ENCODE results near the gene PLCD4. TPM values are rescaled to one million over a fixed set of nuclear protein-coding genes. Genes with fewer than 3 reads are reported as not detected.

Gene PLCD4
- total and polyA plus RNA-seq, 2 of the 8 experiments (the other 6 are each of a cell fraction or from before 2014, with no cell fraction given): 0.21 to 0.50 TPM

GRCh38 chr2:218659258-218659987 lies 51.7 kb downstream of the PLCD4 start, which contains the start of the genes BCS1L and ZNF142:
Gene BCS1L, plus strand, starts transcription at chr2:218659683. Its CDS starts 1,305 bp downstream, at chr2:218660988.
Gene ZNF142, minus strand, starts transcription at chr2:218659623. Its CDS starts 3,194 bp downstream, at chr2:218656429.
- H3K79me1 ChIP-seq (ENCODE audit: low read depth, low read length): 0 out of 2 replicates have a peak, but pooled peaks cover 3% of the 10 kb centered on the region
- H4K20me1 ChIP-seq (replicated peaks in 1 of 2; ENCODE audit: control insufficient read depth in 1 of 2, insufficient read depth in 2 of 2, low read length in 2 of 2): peaks cover 0 to 1% of the 10 kb centered on the region in 2 experiments
- H3K9me3 ChIP-seq (ENCODE audit: insufficient read depth in 2 of 2, low read depth in 1 of 2, low read length in 1 of 2): no peaks in the 10 kb centered on the region
- DNase-seq (ENCODE audit: low read depth in 1 of 2, low spot score in 2 of 2) (peak; percentile 62 to 97), FAIRE-seq (peak; percentile 24)
- H3K9ac ChIP-seq (replicated peaks in 1 of 4; ENCODE audit: extremely low read depth in 1 of 4, low read depth in 3 of 4, low read length in 3 of 4): peak within 1 kb of the TSS; percentile 76 to 88 (median 83)
- peak within 1 kb of the TSS; percentile 47 for H2AFZ ChIP-seq (ENCODE audit: low read length)
- H2BK120ac ChIP-seq (replicated peaks; ENCODE audit: low read depth, low read length): no peak within 1 kb of the TSS
- 3% methylated on average over 47 of the region's 49 CpGs; no CpG with 5 or more reads in 1 of the 2 experiments for WGBS, 2 experiments (ENCODE audit: extremely low coverage in 1 of 2, insufficient coverage in 1 of 2, insufficient read length in 1 of 2, insufficient replicate concordance in 2 of 2, low coverage in 1 of 2, low lambda C conversion rate in 2 of 2, missing lambda C conversion rate in 1 of 2)
- peaks cover 17 to 47% (median 34%) of the 10 kb centered on the region in 4 experiments for H3K36me3 ChIP-seq (ENCODE audit: control insufficient read depth in 2 of 4, insufficient read depth in 4 of 4, low read length in 3 of 4)
- no peaks in the 10 kb centered on the region for H3K27me3 ChIP-seq (replicated peaks in 1 of 4; ENCODE audit: control insufficient read depth in 3 of 4, extremely low read depth in 1 of 4, insufficient read depth in 3 of 4, low read length in 3 of 4)
- H3K23me2 ChIP-seq (ENCODE audit: low read depth, low read length): peaks cover 10% of the 10 kb centered on the region; the same call in 1 of the 2 replicates
- CTCF ChIA-PET (ENCODE audit: partially characterized antibody): interaction anchor here (0.6 to 5.3 kb wide), 17 partner anchors 10 to 189 kb away, joined by 3 to 48 read pairs (median 3); partner anchors contain the start of genes RNF25, STK36 and TTLL4
- no peak within 1 kb of the TSS for H3K23ac ChIP-seq (ENCODE audit: insufficient read length)
- peak within 1 kb of the TSS; percentile 96 to 99 for H3K4me2 ChIP-seq (ENCODE audit: insufficient read depth in 1 of 2, low read depth in 2 of 2, low read length in 2 of 2)
- no peak within 1 kb of the TSS for H2AK5ac ChIP-seq (ENCODE audit: low read depth, low read length)
- no peak within 1 kb of the TSS; the same call in 1 of the 2 replicates for H3K18ac ChIP-seq (ENCODE audit: extremely low read depth, low read length)
- peak within 1 kb of the TSS; percentile 48; the same call in 1 of the 2 replicates for H3K27ac ChIP-seq (ENCODE audit: low read depth, low read length)
- peak within 1 kb of the TSS; percentile 33 for H4K91ac ChIP-seq (replicated peaks; ENCODE audit: insufficient read length, low read length)
- peak within 1 kb of the TSS; percentile 27 for H3K4ac ChIP-seq (replicated peaks; ENCODE audit: insufficient read length, low read depth, low read length)
- H4K8ac ChIP-seq (ENCODE audit: extremely low read depth, insufficient read depth, low read length): peak within 1 kb of the TSS; percentile 93; the same call in 1 of the 2 replicates
- H3K56ac ChIP-seq (replicated peaks; ENCODE audit: insufficient read length, low read depth, low read length): peak within 1 kb of the TSS; percentile 9
- POLR2A ChIA-PET (ENCODE audit: partially characterized antibody): interaction anchor here (0.7 to 6.6 kb wide), 24 partner anchors 9 to 547 kb away, joined by 3 to 95 read pairs (median 5); partner anchors contain the start of genes RNF25, STK36, TTLL4 and USP37
- peak within 1 kb of the TSS; percentile 52; the same call in 1 of the 2 replicates for H2BK5ac ChIP-seq (ENCODE audit: low read depth, low read length)
- H2BK15ac ChIP-seq (ENCODE audit: low read length): no peak within 1 kb of the TSS
- peaks cover 0 to 7% of the 10 kb centered on the region in 2 experiments; a peak in 1 of 4 replicates for H3K79me2 ChIP-seq (ENCODE audit: control insufficient read depth in 1 of 2, insufficient read depth in 2 of 2, low read length in 2 of 2)
- peaks cover 0 to 5% (median under 1%) of the 10 kb centered on the region in 4 experiments; a peak in 2 of 7 replicates for H3K4me1 ChIP-seq (replicated peaks in 1 of 4; ENCODE audit: control insufficient read depth in 3 of 4, insufficient read depth in 4 of 4, low read length in 3 of 4)
- peak within 1 kb of the TSS; percentile 84 to 95 (median 86) for H3K4me3 ChIP-seq (ENCODE audit: extremely low read depth in 1 of 4, insufficient read depth in 2 of 4, low read depth in 3 of 4, low read length in 4 of 4)
- H2BK20ac ChIP-seq (ENCODE audit: low read length): no peak within 1 kb of the TSS
- H3K14ac ChIP-seq (ENCODE audit: insufficient read length): no peak within 1 kb of the TSS
- H4K5ac ChIP-seq (ENCODE audit: insufficient read length, low read depth, low read length): peak within 1 kb of the TSS; percentile 48
- 0 out of 2 replicates have a peak within 1 kb of the TSS, but pooled peaks have one; percentile 75 for H2BK12ac ChIP-seq (ENCODE audit: low read depth, low read length)
- TF ChIP-seq CTBP2 (IDR thresholded peaks at IDR 0.05; ENCODE audit: borderline replicate concordance, insufficient read depth, insufficient read length, low read length) (peak; percentile 83), FOSL1 (IDR thresholded peaks at IDR 0.05; ENCODE audit: insufficient read depth, low read depth, low read length) (no peak), BRCA1 (IDR thresholded peaks at IDR 0.05; ENCODE audit: low read depth, low read length) (no peak), RBBP5 (IDR thresholded peaks at IDR 0.05; ENCODE audit: borderline replicate concordance, low read depth, low read length) (no peak), SP1 (IDR thresholded peaks at IDR 0.05; ENCODE audit: low read depth, low read length) (peak; percentile 56; the same call in 1 of the 2 replicates), EP300 (IDR thresholded peaks at IDR 0.05; ENCODE audit: borderline replicate concordance in 1 of 2, low read depth in 2 of 2, low read length in 2 of 2) (peak in 1 of 2 experiments; percentile 54; a peak in 1 of 3 replicates), EGR1 (IDR thresholded peaks at IDR 0.05; ENCODE audit: borderline replicate concordance, low read depth, low read length) (peak; percentile 87), SAP30 (IDR thresholded peaks at IDR 0.05; ENCODE audit: insufficient read depth, insufficient replicate concordance, low read length) (peak; percentile 98), CBX5 (IDR thresholded peaks at IDR 0.05; ENCODE audit: low read depth, low read length) (no peak)
- TF ChIP-seq, protein P1, sequence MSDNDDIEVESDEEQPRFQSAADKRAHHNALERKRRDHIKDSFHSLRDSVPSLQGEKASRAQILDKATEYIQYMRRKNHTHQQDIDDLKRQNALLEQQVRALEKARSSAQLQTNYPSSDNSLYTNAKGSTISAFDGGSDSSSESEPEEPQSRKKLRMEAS (IDR thresholded peaks at IDR 0.05): peak; percentile 96
